ENCODE measurements around the gene KCTD18.
A peak's percentile ranks its signal among the peaks of the same experiment; 100 is the strongest.

The KCTD18 gene

DNA sequence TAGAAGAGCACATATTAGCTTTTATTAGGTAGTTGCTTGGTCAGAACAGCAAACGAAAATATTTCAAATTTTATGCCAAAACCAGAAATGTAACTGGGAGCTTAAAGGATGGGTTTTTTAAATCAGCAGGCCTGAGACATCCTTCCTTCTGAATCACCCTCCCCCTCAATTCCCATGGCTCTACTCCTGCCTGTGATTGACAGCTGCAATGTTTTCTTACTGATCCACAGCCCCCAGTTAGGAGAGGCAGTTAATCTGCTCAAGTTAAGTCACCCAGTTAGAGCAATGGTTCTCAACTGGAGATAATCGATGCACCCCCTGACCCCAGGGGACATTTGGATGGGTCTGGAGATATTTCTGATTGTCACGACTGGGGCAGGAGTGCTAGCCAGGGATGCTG, 24.9 kb downstream of the KCTD18 start:
- DNase-seq (ENCODE audit: low read depth), result no peak

DNA sequence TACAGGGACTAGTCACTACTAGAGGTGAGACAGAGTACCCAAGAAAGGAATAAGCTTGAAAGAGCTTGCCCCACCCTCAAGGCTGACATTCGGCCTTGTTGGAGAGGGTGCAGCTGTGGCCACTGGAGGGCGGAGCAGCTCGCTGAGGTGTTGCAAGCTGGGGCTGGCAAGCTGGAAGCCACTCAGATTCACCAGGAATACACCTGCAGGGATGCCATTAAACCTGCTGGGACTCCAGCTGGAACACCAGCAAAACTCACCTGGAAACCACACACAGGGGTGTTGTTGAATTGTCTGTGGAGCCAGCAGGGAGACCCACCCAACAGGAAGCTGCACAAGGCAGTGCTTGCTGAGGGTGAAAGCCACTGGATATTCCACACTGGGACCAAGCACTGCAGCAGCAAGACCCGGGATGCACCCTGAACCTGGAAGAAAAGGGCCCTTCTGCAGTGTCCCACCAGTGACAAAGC, 26.1 kb downstream of the KCTD18 start:
- no peak for DNase-seq (ENCODE audit: low read depth)

DNA sequence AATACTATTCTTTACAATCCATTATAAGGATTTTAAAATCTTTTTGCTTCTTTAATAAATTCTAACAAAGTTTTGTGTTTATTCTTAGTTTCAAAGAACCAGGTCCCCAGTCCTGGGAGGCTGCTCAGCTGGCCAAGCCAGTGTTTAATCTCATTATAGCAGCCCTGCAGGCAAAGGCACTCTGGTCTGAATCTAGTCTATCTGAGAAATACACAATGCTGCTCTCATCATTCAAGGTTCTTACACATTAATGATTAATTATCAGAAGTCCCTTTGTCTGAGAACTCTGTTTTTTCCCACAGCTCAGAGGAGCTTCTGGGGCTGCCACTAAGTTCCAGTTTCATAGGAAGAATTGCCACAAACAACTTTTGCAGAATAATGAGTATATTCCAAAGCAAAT, 27.7 kb downstream of the KCTD18 start:
- DNase-seq (ENCODE audit: low read depth), result no peak

GRCh38 chr2:200479692-200480265, 30.1 kb downstream of the KCTD18 start:
- DNase-seq (ENCODE audit: low read depth), result no peak

DNA sequence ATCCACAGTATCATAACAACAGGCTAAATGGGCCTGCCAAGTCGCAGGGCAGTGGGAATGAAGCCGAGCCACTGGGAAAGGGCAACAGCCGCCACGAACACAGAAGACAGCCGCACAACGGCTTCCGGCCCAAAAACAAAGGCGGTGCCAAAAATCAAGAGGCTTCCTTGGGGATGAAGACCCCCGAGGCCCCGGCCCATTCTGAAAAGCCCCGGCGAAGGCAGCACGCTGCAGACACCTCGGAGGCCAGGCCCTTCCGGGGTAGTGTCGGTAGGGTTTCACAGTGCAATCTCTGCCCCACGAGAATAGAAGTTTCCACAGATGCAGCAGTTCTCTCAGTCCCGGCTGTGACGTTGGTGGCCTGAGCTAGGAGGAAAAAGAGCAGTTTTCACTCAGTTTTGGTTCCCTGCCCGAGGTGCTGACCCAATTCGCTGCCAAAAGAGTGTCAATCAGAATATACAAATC, 32.2 kb downstream of the KCTD18 start:
- DNase-seq (ENCODE audit: low read depth), result no peak

- DNase-seq (ENCODE audit: low read depth), result no peak
Observed at GRCh38 chr2:200476836-200477235, 33.0 kb downstream of the KCTD18 start.

- no peak for DNase-seq (ENCODE audit: low read depth)
Observed at GRCh38 chr2:200475795-200476194, 34.1 kb downstream of the KCTD18 start.

DNA sequence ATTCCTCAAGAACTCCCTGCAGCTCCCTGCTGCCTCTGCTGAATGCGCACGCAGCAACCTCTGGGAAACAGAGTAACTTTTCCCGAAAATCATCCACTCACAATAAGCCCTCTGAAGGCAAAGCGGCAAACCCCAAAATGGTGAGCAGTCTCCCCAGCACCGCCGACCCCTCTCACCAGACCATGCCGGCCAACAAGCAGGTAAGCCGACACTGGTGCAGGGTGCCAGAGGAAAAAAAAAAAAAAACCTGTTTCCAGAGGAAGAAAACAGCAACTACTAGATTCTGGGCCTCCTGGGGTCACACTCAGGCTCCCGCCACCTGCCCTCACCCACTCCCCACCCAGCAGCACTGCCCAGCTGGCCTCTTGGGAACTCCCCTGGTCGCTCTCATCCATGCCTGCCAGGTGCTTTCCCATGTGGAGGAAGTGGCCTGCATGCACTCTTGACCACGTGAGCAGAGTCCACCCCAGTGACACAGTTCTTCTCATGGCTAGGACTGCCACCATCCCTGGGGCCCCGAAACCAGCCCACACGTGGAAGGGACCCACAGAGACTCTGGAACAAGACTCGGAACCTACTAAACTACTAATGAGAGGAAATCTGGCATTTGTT, 36.9 kb downstream of the KCTD18 start:
- DNase-seq (ENCODE audit: low read depth), result no peak

GRCh38 chr2:200471928-200472645, 37.8 kb downstream of the KCTD18 start:
- DNase-seq (ENCODE audit: low read depth), result no peak

GRCh38 chr2:200471324-200471848, 38.5 kb downstream of the KCTD18 start:
- DNase-seq (ENCODE audit: low read depth), result no peak

DNA sequence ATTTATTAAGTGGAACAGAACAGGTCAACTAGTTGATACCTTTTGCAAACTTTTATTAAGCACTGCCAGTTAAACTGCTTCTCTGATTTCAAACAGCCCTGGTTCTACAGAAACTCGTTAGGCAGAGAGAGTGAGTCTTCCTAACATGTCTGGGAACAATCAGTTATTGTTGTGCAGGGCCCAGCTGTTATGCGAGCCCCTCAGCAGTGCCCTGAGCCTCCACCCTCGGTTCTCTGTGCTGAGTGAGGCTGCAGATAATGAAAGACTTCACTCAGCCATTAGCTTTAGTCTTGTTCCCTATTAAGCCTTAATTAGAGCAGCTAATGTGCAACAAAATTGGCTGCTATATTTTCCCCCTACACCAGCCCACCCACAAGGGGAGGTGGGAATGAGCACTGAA, 39.6 kb downstream of the KCTD18 start:
- DNase-seq (ENCODE audit: low read depth), result no peak

DNA sequence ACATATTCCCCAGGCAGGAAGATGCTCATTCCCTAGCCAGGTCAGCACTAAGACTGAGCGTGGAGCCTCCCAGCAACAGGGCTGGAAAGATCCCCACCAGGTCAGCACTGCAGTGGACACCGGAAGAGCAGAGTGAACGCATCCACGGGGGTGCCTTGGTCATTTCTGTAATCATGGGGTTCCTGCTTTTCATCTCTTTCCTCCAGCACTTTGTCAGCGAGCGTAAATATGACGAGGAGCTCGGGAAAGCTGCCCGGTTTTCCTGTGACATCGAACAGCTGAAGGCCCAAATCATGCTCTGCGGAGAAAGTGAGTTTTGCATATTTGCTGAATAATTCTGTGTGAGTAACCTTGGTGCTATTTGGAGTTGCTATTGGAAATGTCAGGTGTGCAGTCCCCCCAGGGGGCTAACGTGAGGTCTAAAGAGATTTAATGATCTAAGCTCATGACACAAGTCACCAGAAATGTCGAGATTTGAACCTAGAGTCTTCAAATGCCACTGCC, 40.1 kb downstream of the KCTD18 start:
- DNase-seq (ENCODE audit: low read depth), result no peak

GRCh38 chr2:200467806-200468681, 41.8 kb downstream of the KCTD18 start:
- DNase-seq (ENCODE audit: low read depth), result no peak

DNA sequence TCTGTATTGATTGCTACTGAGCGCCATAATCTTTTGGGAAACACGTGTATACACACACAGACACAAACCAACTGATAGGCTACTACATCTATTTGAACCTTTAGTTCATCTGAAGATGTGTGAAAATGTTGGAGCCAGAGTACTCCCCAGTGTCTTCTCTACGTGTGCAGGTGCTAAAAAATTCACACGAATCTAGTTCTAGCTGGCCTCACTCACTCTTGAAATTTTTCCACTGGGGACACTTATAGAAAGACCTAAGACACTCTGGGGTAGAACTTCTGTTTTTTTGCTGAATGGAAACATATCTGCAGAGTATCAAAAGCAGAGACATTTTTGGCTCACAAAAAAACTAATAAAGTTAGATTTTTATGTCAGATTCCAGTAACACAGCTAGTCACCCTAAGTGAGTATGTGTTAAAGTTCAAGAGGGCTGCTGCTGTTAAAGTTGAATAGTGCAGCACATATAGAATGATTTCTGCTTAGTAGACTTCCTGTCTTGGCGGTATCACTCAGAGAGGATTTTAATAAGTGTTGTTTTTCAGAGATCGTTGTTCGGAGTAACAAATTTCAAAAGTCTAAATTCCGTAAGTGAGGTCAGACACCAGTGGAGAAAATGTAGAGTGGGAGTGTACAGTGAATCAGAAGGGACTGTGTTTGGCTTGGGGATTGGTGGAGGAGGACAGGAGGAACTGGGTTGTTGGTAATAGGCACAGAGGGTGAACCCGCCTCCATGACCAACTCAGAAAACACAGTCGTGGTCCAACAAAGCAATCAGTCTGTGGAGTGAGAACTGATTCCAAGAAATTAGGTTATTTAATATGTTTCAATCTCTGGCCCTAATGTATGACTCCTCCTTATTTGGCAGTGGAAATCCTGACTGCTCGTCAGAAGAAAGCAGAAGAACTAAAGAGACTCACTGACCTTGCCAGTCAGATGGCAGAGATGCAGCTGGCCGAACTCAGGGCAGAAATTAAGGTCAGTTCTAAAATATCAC, 43.1 kb downstream of the KCTD18 start:
- no peak for DNase-seq (ENCODE audit: low read depth)

GRCh38 chr2:200463452-200463851, 46.4 kb downstream of the KCTD18 start:
- DNase-seq (ENCODE audit: low read depth), result no peak

GRCh38 chr2:200461846-200462710, 47.8 kb downstream of the KCTD18 start:
- DNase-seq (ENCODE audit: low read depth), result no peak

GRCh38 chr2:200459101-200459500, 50.8 kb downstream of the KCTD18 start:
- no peak for DNase-seq (ENCODE audit: low read depth)

DNA sequence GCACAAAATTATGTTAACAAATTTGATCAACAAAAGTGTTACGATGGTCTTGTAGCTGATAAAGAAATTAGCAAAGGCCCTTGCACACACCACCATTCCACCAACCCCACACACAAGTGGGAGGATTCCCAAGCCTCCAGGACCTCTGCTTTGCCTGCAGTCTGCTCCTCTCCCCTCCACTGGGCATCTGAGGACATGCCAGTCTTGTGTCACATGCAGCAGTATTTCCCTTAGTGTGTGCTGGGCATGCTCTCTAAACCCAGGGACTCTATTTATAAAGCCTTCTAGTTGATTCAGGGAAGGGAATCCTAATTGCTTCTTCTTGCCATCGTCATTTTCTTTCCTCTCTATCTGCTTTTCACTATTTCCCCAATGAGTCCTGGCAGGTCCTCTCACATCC, 53.3 kb downstream of the KCTD18 start:
- no peak for DNase-seq (ENCODE audit: low read depth)

DNA sequence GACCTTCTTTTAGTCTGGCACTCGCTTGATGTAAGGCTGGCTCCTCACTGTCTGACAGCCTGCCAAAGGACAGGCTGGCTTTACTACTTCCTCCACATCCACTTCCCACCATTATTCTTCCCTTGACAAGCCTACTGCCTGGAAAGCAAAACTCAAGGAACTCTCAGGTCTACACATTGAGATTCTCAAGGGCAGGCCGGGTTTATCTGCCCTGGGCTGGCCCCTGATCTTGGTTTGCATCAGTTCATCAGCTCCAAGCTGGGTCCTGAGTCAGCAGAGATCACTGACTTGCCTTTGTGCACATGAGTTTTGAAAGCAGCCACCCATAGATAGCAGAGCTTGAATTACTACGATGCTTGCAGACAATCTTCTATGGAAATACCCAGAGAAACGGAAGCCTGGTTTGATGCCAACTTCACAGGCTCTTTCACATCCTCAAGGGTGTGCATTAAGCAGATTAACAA, 53.9 kb downstream of the KCTD18 start:
- DNase-seq (ENCODE audit: low read depth), result peak; percentile 3
